AG04450 (cell line): ENCODE measurements around the gene TRAPPC13. TPM values are rescaled to one million over a fixed set of nuclear protein-coding genes. Genes with fewer than 3 reads are reported as not detected.

Source experiments
- CTCF ChIA-PET: fragments of 300-600, 350-600 bp; formaldehyde crosslinking; extraction: SDS; loops from one replicate; lab custom pipeline; 2022; ENCODE audit warnings: antibody characterized with exemption, inconsistent platforms; lab: Charles Lee
- POLR2A ChIA-PET: fragments of 350-600 bp; formaldehyde crosslinking; extraction: SDS; loops from one replicate; lab custom pipeline; 2021; ENCODE audit warnings: antibody characterized with exemption, inconsistent platforms; lab: Yijun Ruan, JAX
- DNase-seq: peaks from one replicate; pipeline ENCODE4 v3.0.0-alpha.2; 2011; ENCODE audit warnings: low read depth, low spot score
- H3K27ac ChIP-seq: one replicate; pipeline ENCODE4 v1.5.1; 2012; ENCODE audit warnings: low read depth, low read length, control low read depth
- H3K27me3 ChIP-seq: one replicate; pipeline ENCODE4 v1.6.0; 2012; ENCODE audit warnings: low read length; ENCODE audit not compliant: control insufficient read depth, insufficient read depth
- H3K4me3 ChIP-seq: 2 replicates; pipeline ENCODE4 v1.5.1; 2011; ENCODE audit warnings: mild to moderate bottlenecking, low read depth, low read length, control low read depth
- H3K9me3 ChIP-seq: 2 replicates; pipeline ENCODE4 v1.5.1; 2012; ENCODE audit warnings: low read length; ENCODE audit not compliant: control insufficient read depth, insufficient read depth
- CTCF ChIP-seq: IDR thresholded peaks from 2 replicates; pipeline ENCODE4 v1.5.1; 2011; ENCODE audit warnings: low read depth, low read length, control low read depth, inconsistent platforms
- polyA plus RNA-seq: library from polyadenylated mRNA; depleted of rRNA; stranded (reverse); fragments of >200 nt; gene quantifications from 2 replicates; pipeline ENCODE4 v1.2.3, GENCODE V29; 2011

The TRAPPC13 gene
- polyA plus RNA-seq, 1 experiment: 26.5 TPM

- Histone ChIP-seq H3K9me3 (no peaks in the 10 kb centered on the region), H3K4me3 (peak overlapping the region; percentile 90), H3K27me3 (no peaks in the 10 kb centered on the region), H3K27ac (no peak overlapping the region)
- DNase-seq: no peak
- CTCF ChIA-PET: no interaction called here
- TF ChIP-seq CTCF: no peak
- POLR2A ChIA-PET: no interaction called here
Measured at GRCh38 chr5:65625743-65626142, 916 bp downstream of the TRAPPC13 start.

GRCh38 chr5:65630981-65631380 lies 6.2 kb downstream of the TRAPPC13 start:
- Histone ChIP-seq H3K27ac (no peak overlapping the region), H3K27me3 (no peaks in the 10 kb centered on the region), H3K9me3 (no peaks in the 10 kb centered on the region), H3K4me3 (no peak overlapping the region)
- TF ChIP-seq CTCF: no peak
- ChIA-PET POLR2A (no interaction called here), CTCF (no interaction called here)
- DNase-seq: no peak

GRCh38 chr5:65640240-65640639 lies 15.4 kb downstream of the TRAPPC13 start:
- ChIA-PET CTCF (no interaction called here), POLR2A (interaction anchor here (0.6 kb wide), 1 partner anchor 512 kb away, joined by 4 read pairs; no protein-coding TSS in a partner anchor)
- peak; percentile 10 for DNase-seq
- no peak overlapping the region for H3K27ac ChIP-seq
- H3K27me3 ChIP-seq: no peaks in the 10 kb centered on the region
- H3K4me3 ChIP-seq: no peak overlapping the region
- no peak for TF ChIP-seq CTCF
- H3K9me3 ChIP-seq: no peaks in the 10 kb centered on the region

- Histone ChIP-seq H3K27ac (no peak overlapping the region), H3K27me3 (no peaks in the 10 kb centered on the region), H3K4me3 (no peak overlapping the region), H3K9me3 (no peaks in the 10 kb centered on the region)
- no peak for DNase-seq
- POLR2A ChIA-PET: no interaction called here
- no peak for TF ChIP-seq CTCF
- CTCF ChIA-PET: no interaction called here
Measured at GRCh38 chr5:65646938-65647337, 22.1 kb downstream of the TRAPPC13 start.

- no peak for TF ChIP-seq CTCF
- CTCF ChIA-PET: no interaction called here
- DNase-seq: no peak
- no peaks in the 10 kb centered on the region for H3K27me3 ChIP-seq
- no peak overlapping the region for H3K27ac ChIP-seq
- POLR2A ChIA-PET: no interaction called here
- H3K4me3 ChIP-seq: no peak overlapping the region
- H3K9me3 ChIP-seq: no peaks in the 10 kb centered on the region
Measured at GRCh38 chr5:65647941-65648340, 23.1 kb downstream of the TRAPPC13 start.
